ENCODE results near the gene CDYL.

The CDYL gene

GRCh38 chr6:4910037-4910760, 134.0 kb downstream of the CDYL start:
- peak; percentile 5 to 62 for DNase-seq

GRCh38 chr6:4912559-4912958, 136.4 kb downstream of the CDYL start:
- no peak for DNase-seq

GRCh38 chr6:4913705-4914419, 137.7 kb downstream of the CDYL start:
- DNase-seq: no peak

- peak; percentile 36 to 76 for DNase-seq
Measured at GRCh38 chr6:4914420-4915159, 138.4 kb downstream of the CDYL start.

GRCh38 chr6:4916954-4917561, 140.9 kb downstream of the CDYL start:
- DNase-seq: no peak

- DNase-seq: no peak
Measured at GRCh38 chr6:4920914-4921410, 144.8 kb downstream of the CDYL start.

GRCh38 chr6:4922488-4923037, 146.4 kb downstream of the CDYL start:
- DNase-seq: no peak

GRCh38 chr6:4923081-4923480, 146.9 kb downstream of the CDYL start:
- no peak for DNase-seq

- no peak for DNase-seq
Measured at GRCh38 chr6:4924661-4925271, 148.6 kb downstream of the CDYL start.

- no peak for DNase-seq
Measured at GRCh38 chr6:4925580-4925979, 149.4 kb downstream of the CDYL start.

GRCh38 chr6:4928426-4928825, 152.2 kb downstream of the CDYL start:
- no peak for DNase-seq

- DNase-seq: no peak
Measured at GRCh38 chr6:4929097-4929718, 153.0 kb downstream of the CDYL start.

GRCh38 chr6:4930025-4930691, 154.0 kb downstream of the CDYL start:
- DNase-seq: no peak

GRCh38 chr6:4931530-4932227, 155.5 kb downstream of the CDYL start:
- no peak for DNase-seq

GRCh38 chr6:4932228-4932903, 156.2 kb downstream of the CDYL start:
- DNase-seq: no peak

GRCh38 chr6:4935486-4935885, 159.3 kb downstream of the CDYL start:
- no peak for DNase-seq

GRCh38 chr6:4935975-4936680, 159.9 kb downstream of the CDYL start:
- no peak for DNase-seq

- peak; percentile 8 to 62 for DNase-seq
Measured at GRCh38 chr6:4936681-4937041, 160.5 kb downstream of the CDYL start.

- no peak for DNase-seq
Measured at GRCh38 chr6:4937414-4937813, 161.2 kb downstream of the CDYL start.
